Transverse colon (tissue), 4 donors: Measurements from ENCODE around the gene ATP11A. TPM values are rescaled to one million over a fixed set of nuclear protein-coding genes. Genes with fewer than 3 reads are reported as not detected.
A peak's percentile ranks its signal among the peaks of the same experiment; 100 is the strongest.

ENCODE experiments used
- DNase-seq: peaks from one replicate; pipeline ENCODE4 v3.0.0-alpha.2; 2019
- H3K27ac ChIP-seq, 4 donors: fragments of 200-600 bp; sonication (generic); 2 replicates each; pipeline ENCODE4 v1.5.1; 2016 to 2018; ENCODE audit warnings: inconsistent platforms in 4 of 4
- H3K27me3 ChIP-seq: fragments of 200-600 bp; sonication (generic); 2 replicates; pipeline ENCODE4 v1.5.1; 2017; ENCODE audit warnings: inconsistent platforms
- H3K36me3 ChIP-seq, 4 donors: fragments of 200-600 bp; sonication (generic); 2 replicates each; pipeline ENCODE4 v1.5.1; 2017 to 2019; ENCODE audit warnings: inconsistent platforms in 4 of 4
- H3K4me1 ChIP-seq, 4 donors: fragments of 200-600 bp; sonication (generic); 2 replicates each; pipeline ENCODE4 v1.5.1; 2017 to 2020; ENCODE audit warnings: inconsistent platforms in 4 of 4
- H3K4me3 ChIP-seq, 4 donors: fragments of 200-600 bp; sonication (generic); 1 replicate in 1 of 4; 2 replicates in 3 of 4; pipeline versions ENCODE4 v1.5.1 to v1.6.1; 2017 to 2019; ENCODE audit warnings: inconsistent platforms in 4 of 4
- H3K9me3 ChIP-seq, 2 donors: fragments of 200-600 bp; sonication (generic); 2 replicates each; pipeline ENCODE4 v1.5.1; 2017 to 2019; ENCODE audit warnings: inconsistent platforms in 2 of 2
- CTCF ChIP-seq, 5 experiments: fragments of 200-600 bp in 3 of 5; fragments of 450-650 bp in 2 of 5; sonication (generic) in 3 of 5; IDR thresholded peaks; 1 replicate in 2 of 5; 2 replicates in 3 of 5; pipeline ENCODE4 v1.5.1; 2016 to 2017; ENCODE audit warnings: antibody characterized with exemption in 5 of 5, inconsistent platforms in 3 of 5, mild to moderate bottlenecking in 2 of 5, moderate library complexity in 1 of 5
- EP300 ChIP-seq: sonication (generic); formaldehyde crosslinking; IDR thresholded peaks from one replicate; pipeline ENCODE4 v1.6.1; 2017; ENCODE audit warnings: antibody characterized with exemption, low read depth
- POLR2A ChIP-seq: fragments of 450-650 bp; IDR thresholded peaks from one replicate; pipeline ENCODE4 v1.6.1; 2016; ENCODE audit warnings: antibody characterized with exemption, mild to moderate bottlenecking, moderate library complexity
- POLR2AphosphoS5 ChIP-seq, 3 donors: sonication (generic); formaldehyde crosslinking; IDR thresholded peaks; one replicate each; pipeline ENCODE4 v1.6.1; 2016; ENCODE audit warnings: antibody characterized with exemption in 3 of 3
- WGBS, 2 donors: methylation state at CpG; one replicate each; pipeline ENCODE4 v1.1.5; 2018; ENCODE audit warnings: low coverage in 1 of 2; 5-methylcytosine and 5-hydroxymethylcytosine counted together
- in situ Hi-C, 4 donors: fragments of 200-750 bp; cut with MboI; loops; one replicate each; pipeline versions ENCODE4 v1.15.0 to v1.15.1; 2017; ENCODE audit warnings: low sequenced_read_pairs in 3 of 4, low pct_ligation_motif_present in 1 of 4, low pct_unique_long_range_greater_than_20kb in 1 of 4
- intact Hi-C: fragments of 100-400 bp; cut with DNase I; formaldehyde crosslinking; loops from one replicate; pipeline ENCODE4 v1.15.1; 2023; ENCODE audit warnings: low total_unique reads
- total RNA-seq, 4 donors: library from RNA; depleted of rRNA; stranded (reverse); fragments of >200 nt; gene quantifications; one replicate each; pipeline ENCODE4 v1.1.0, GENCODE V29; 2016

Gene ATP11A
- total RNA-seq, 4 donors from 2014 or later: 10.2 to 17.5 (median 13.3) TPM

- no peak for DNase-seq
- H3K4me3 ChIP-seq: no peak overlapping the region
- no peak overlapping the region for H3K27ac ChIP-seq
- in situ Hi-C loops (no loop called here), intact Hi-C loops (no loop called here)
- 98% methylated on average over 13 of the region's 13 CpGs; no CpG with 5 or more reads in 1 of the 2 donors for WGBS, 2 donors
- H3K36me3 ChIP-seq: no peaks in the 10 kb centered on the region
- TF ChIP-seq POLR2A (no peak), POLR2AphosphoS5 (IDR thresholded peaks at IDR 0.05) (no peak), EP300 (no peak), CTCF (IDR thresholded peaks at IDR 0.05) (no peak)
- H3K4me1 ChIP-seq: peaks cover 9 to 15% (median 12%) of the 10 kb centered on the region in 4 donors
- no peaks in the 10 kb centered on the region for H3K27me3 ChIP-seq
- no peaks in the 10 kb centered on the region for H3K9me3 ChIP-seq
Observed at GRCh38 chr13:112716461-112716820, 26.6 kb downstream of the ATP11A start.

- TF ChIP-seq EP300 (no peak), CTCF (IDR thresholded peaks at IDR 0.05) (no peak), POLR2AphosphoS5 (IDR thresholded peaks at IDR 0.05) (no peak), POLR2A (no peak)
- Histone ChIP-seq H3K36me3 (no peaks in the 10 kb centered on the region), H3K27ac (no peak overlapping the region), H3K4me1 (peaks cover 6 to 10% (median 7%) of the 10 kb centered on the region in 4 donors), H3K4me3 (no peak overlapping the region), H3K27me3 (no peaks in the 10 kb centered on the region), H3K9me3 (no peaks in the 10 kb centered on the region)
- 86 to 92% methylated on average over 8 to 14 of the region's 14 CpGs for WGBS, 2 donors
- in situ Hi-C loops (no loop called here), intact Hi-C loops (no loop called here)
- no peak for DNase-seq
Observed at GRCh38 chr13:112716841-112717520, 27.1 kb downstream of the ATP11A start.

GRCh38 chr13:112718318-112718717 is 28.5 kb downstream of the ATP11A start:
- H3K27me3 ChIP-seq: no peaks in the 10 kb centered on the region
- no peaks in the 10 kb centered on the region for H3K9me3 ChIP-seq
- 90% methylated on average over 9 of the region's 9 CpGs; no CpG with 5 or more reads in 1 of the 2 donors for WGBS, 2 donors
- intact Hi-C loops: no loop called here
- TF ChIP-seq CTCF (IDR thresholded peaks at IDR 0.05) (no peak), POLR2AphosphoS5 (IDR thresholded peaks at IDR 0.05) (no peak), EP300 (no peak), POLR2A (no peak)
- peak; percentile 2 for DNase-seq
- no peaks in the 10 kb centered on the region for H3K36me3 ChIP-seq
- H3K4me1 ChIP-seq: peaks cover 0 to 7% (median 3%) of the 10 kb centered on the region in 4 donors
- no peak overlapping the region for H3K27ac ChIP-seq
- in situ Hi-C loops: no loop called here
- H3K4me3 ChIP-seq: no peak overlapping the region

- intact Hi-C loops: no loop called here
- no peak for DNase-seq
- H3K27ac ChIP-seq: no peak overlapping the region
- in situ Hi-C loops: no loop called here
- no peaks in the 10 kb centered on the region for H3K9me3 ChIP-seq
- H3K4me1 ChIP-seq: peaks cover 0 to 7% (median 3%) of the 10 kb centered on the region in 4 donors
- no peaks in the 10 kb centered on the region for H3K27me3 ChIP-seq
- H3K36me3 ChIP-seq: no peaks in the 10 kb centered on the region
- WGBS, 2 donors: 73 to 86% methylated on average over 5 to 11 of the region's 11 CpGs
- no peak for TF ChIP-seq EP300
- no peak overlapping the region for H3K4me3 ChIP-seq
Observed at GRCh38 chr13:112719016-112719415, 29.2 kb downstream of the ATP11A start.

- H3K36me3 ChIP-seq: no peaks in the 10 kb centered on the region
- in situ Hi-C loops: no loop called here
- DNase-seq: no peak
- 98 to 100% methylated on average over 1 to 2 of the region's 2 CpGs for WGBS, 2 donors
- TF ChIP-seq CTCF (IDR thresholded peaks at IDR 0.05) (no peak), POLR2AphosphoS5 (IDR thresholded peaks at IDR 0.05) (no peak), POLR2A (no peak), EP300 (no peak)
- H3K4me1 ChIP-seq: peaks cover 0 to 7% (median 3%) of the 10 kb centered on the region in 4 donors
- H3K4me3 ChIP-seq: no peak overlapping the region
- H3K27me3 ChIP-seq: no peaks in the 10 kb centered on the region
- H3K27ac ChIP-seq: no peak overlapping the region
- H3K9me3 ChIP-seq: no peaks in the 10 kb centered on the region
- intact Hi-C loops: no loop called here
Observed at GRCh38 chr13:112719556-112719955, 29.7 kb downstream of the ATP11A start.
